GM12892 (cell line): ENCODE results near the gene WNK3.

ENCODE experiments used
- POLR2A ChIP-seq: IDR thresholded peaks from 2 replicates; pipeline ENCODE4 v1.6.1; 2011; ENCODE audit warnings: low read depth, low read length, control low read depth
- POLR2AphosphoS5 ChIP-seq: IDR thresholded peaks from 2 replicates; pipeline ENCODE4 v1.6.1; 2011; ENCODE audit warnings: low read depth, low read length, control low read depth
- TAF1 ChIP-seq: IDR thresholded peaks from 2 replicates; pipeline ENCODE4 v1.6.1; 2011; ENCODE audit warnings: low read depth, mild to moderate bottlenecking, control low read depth, low read length, borderline replicate concordance

DNA sequence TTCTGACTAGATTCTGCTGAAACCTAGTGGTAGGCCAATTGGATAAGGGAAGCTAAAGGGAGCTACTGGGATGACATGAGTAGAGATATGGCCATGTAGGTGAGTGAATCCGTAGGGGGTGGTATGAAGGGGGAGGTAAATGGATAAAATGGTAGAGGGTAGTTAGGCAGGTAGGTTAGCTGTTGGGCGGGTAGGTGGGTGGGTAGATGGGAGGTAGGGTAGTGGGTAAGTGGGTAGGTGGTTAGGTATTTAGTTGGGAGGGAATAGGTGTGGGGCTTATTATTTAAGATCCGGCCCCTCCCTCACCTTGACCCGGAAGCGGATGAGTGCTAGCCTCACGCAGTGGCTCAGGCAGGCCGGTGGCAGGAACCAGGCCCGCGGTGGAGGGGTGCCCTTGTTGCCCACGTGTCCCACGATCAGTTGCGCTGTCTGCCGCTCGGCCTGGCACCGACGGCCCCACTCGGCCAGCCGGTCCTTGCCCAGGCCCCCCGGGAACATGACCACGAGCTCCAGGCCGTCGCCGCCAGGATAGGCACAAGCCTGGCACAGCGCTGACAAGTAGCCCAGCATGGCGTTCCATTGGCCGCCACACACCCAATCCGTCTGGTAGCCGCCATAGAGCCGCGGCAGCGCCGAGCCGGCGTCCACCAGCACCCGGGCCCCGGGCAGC is 175.5 kb downstream of the WNK3 start:
- TF ChIP-seq POLR2A (peak; percentile 71), POLR2AphosphoS5 (peak; percentile 74), TAF1 (no peak)
